ENCODE data around the gene ERAS. TPM values are rescaled to one million over a fixed set of nuclear protein-coding genes. Genes with fewer than 3 reads are reported as not detected.

ERAS gene
- total and polyA plus RNA-seq, 4 donors = not detected

GRCh38 chrX:48818098-48818497, 8.2 kb upstream of the ERAS start:
- Histone ChIP-seq H3K4me1 (ENCODE audit: control insufficient read depth in 4 of 4, insufficient read depth in 4 of 4, low read length in 3 of 4) (peaks cover 0 to 5% (median 1%) of the 10 kb centered on the region in 4 donors), H3K27ac (ENCODE audit: low read depth in 1 of 2, low read length in 2 of 2) (no peak overlapping the region), H3K4me3 (ENCODE audit: low read depth in 1 of 3, low read length in 3 of 3) (no peak overlapping the region), H3K36me3 (ENCODE audit: control insufficient read depth in 4 of 4, insufficient read depth in 3 of 4, low read depth in 1 of 4, low read length in 3 of 4) (peaks cover 12 to 71% (median 17%) of the 10 kb centered on the region in 4 donors), H3K9ac (ENCODE audit: low read depth in 1 of 2, low read length in 2 of 2) (no peak overlapping the region), H3K9me3 (ENCODE audit: control insufficient read depth in 4 of 4, low read length in 3 of 4) (no peaks in the 10 kb centered on the region), H3K27me3 (ENCODE audit: control insufficient read depth in 4 of 4, insufficient read depth in 4 of 4, low read length in 3 of 4) (no peaks in the 10 kb centered on the region)
- DNase-seq (ENCODE audit: low spot score) = no peak
- TF ChIP-seq FOXA2 (IDR thresholded peaks at IDR 0.05) (no peak), ZBTB33 (IDR thresholded peaks at IDR 0.05) (no peak), EGR1 (IDR thresholded peaks at IDR 0.05; ENCODE audit: low read depth in 2 of 2) (no peak), FOXA1 (IDR thresholded peaks at IDR 0.05) (no peak), TAF1 (conservative IDR thresholded peaks at IDR 0.05) (no peak), NR2F2 (IDR thresholded peaks at IDR 0.05) (no peak), HNF4G (IDR thresholded peaks at IDR 0.05) (no peak), ATF3 (IDR thresholded peaks at IDR 0.05) (no peak), GABPA (IDR thresholded peaks at IDR 0.05 in 1 of 2, conservative IDR thresholded peaks at IDR 0.05 in 1 of 2) (no peak), SP1 (IDR thresholded peaks at IDR 0.05) (no peak), JUND (IDR thresholded peaks at IDR 0.05) (no peak), MAX (IDR thresholded peaks at IDR 0.05) (no peak), RAD21 (IDR thresholded peaks at IDR 0.05) (no peak), REST (IDR thresholded peaks at IDR 0.05) (no peak), HNF4A (conservative IDR thresholded peaks at IDR 0.05) (no peak), RXRA (IDR thresholded peaks at IDR 0.05) (no peak), YY1 (IDR thresholded peaks at IDR 0.05) (no peak)
- TF ChIP-seq, protein P1, sequence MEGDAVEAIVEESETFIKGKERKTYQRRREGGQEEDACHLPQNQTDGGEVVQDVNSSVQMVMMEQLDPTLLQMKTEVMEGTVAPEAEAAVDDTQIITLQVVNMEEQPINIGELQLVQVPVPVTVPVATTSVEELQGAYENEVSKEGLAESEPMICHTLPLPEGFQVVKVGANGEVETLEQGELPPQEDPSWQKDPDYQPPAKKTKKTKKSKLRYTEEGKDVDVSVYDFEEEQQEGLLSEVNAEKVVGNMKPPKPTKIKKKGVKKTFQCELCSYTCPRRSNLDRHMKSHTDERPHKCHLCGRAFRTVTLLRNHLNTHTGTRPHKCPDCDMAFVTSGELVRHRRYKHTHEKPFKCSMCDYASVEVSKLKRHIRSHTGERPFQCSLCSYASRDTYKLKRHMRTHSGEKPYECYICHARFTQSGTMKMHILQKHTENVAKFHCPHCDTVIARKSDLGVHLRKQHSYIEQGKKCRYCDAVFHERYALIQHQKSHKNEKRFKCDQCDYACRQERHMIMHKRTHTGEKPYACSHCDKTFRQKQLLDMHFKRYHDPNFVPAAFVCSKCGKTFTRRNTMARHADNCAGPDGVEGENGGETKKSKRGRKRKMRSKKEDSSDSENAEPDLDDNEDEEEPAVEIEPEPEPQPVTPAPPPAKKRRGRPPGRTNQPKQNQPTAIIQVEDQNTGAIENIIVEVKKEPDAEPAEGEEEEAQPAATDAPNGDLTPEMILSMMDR (IDR thresholded peaks at IDR 0.05; ENCODE audit: low read depth, low read length, missing input control) = no peak
- 98% methylated on average over 16 of the region's 16 CpGs for WGBS

Measured in liver (tissue), 9 donors.